Measurements from ENCODE around the gene CEBPA.

GRCh38 chr19:33311326-33311682, 9.0 kb upstream of the CEBPA start:
- no peak for TF ChIP-seq POLR2AphosphoS5 (IDR thresholded peaks at IDR 0.05; ENCODE audit: borderline replicate concordance, low read depth, low read length)
- no peak for TF ChIP-seq EZH2 (IDR thresholded peaks at IDR 0.05)
- TF ChIP-seq FOXP2 (optimal IDR thresholded peaks at IDR 0.05; ENCODE audit: control extremely low read depth, extremely low read length, insufficient read depth): no peak

Measured in SK-N-MC (cell line).